Measurements from ENCODE around the gene HK2.

HK2 gene

GRCh38 chr2:74814102-74814501, 19.8 kb upstream of the HK2 start:
- peaks cover 5% of the 10 kb centered on the region for H3K4me1 ChIP-seq (ENCODE audit: insufficient read depth, low read length, severe bottlenecking)
- H3K9me2 ChIP-seq (ENCODE audit: low read depth, low read length), result no peaks in the 10 kb centered on the region
- no peaks in the 10 kb centered on the region for H3K27me3 ChIP-seq (ENCODE audit: insufficient read depth, low read length)
- no peak overlapping the region for H3K9ac ChIP-seq (ENCODE audit: low read length)
- no peaks in the 10 kb centered on the region for H3K36me3 ChIP-seq (ENCODE audit: insufficient read depth, low read length)
- no peaks in the 10 kb centered on the region for H3K79me2 ChIP-seq (ENCODE audit: insufficient read depth, low read length)
- H3K9me3 ChIP-seq (ENCODE audit: low read length), result no peaks in the 10 kb centered on the region
- TF ChIP-seq CTCF (IDR thresholded peaks at IDR 0.05; ENCODE audit: low read length) (no peak), EZH2 (IDR thresholded peaks at IDR 0.05; ENCODE audit: borderline replicate concordance, low read length) (no peak)
- H3K27ac ChIP-seq (ENCODE audit: low read depth, low read length, poor library complexity, severe bottlenecking), result no peak overlapping the region
- no peak overlapping the region for H2AFZ ChIP-seq (ENCODE audit: low read length)
- no peaks in the 10 kb centered on the region for H4K20me1 ChIP-seq (ENCODE audit: insufficient read depth, low read length)
- no peak overlapping the region for H3K4me2 ChIP-seq (ENCODE audit: low read length)
- H3F3A ChIP-seq (ENCODE audit: insufficient read depth, low read length), result no peaks in the 10 kb centered on the region
- H3K4me3 ChIP-seq (ENCODE audit: low read depth, low read length, poor library complexity, severe bottlenecking), result no peak overlapping the region

- no peaks in the 10 kb centered on the region for H3K79me2 ChIP-seq (ENCODE audit: insufficient read depth, low read length)
- no peaks in the 10 kb centered on the region for H3K9me3 ChIP-seq (ENCODE audit: low read length)
- no peaks in the 10 kb centered on the region for H3K36me3 ChIP-seq (ENCODE audit: insufficient read depth, low read length)
- no peak overlapping the region for H3K27ac ChIP-seq (ENCODE audit: low read depth, low read length, poor library complexity, severe bottlenecking)
- no peaks in the 10 kb centered on the region for H3K27me3 ChIP-seq (ENCODE audit: insufficient read depth, low read length)
- no peak overlapping the region for H2AFZ ChIP-seq (ENCODE audit: low read length)
- H3F3A ChIP-seq (ENCODE audit: insufficient read depth, low read length), result no peaks in the 10 kb centered on the region
- no peak overlapping the region for H3K4me2 ChIP-seq (ENCODE audit: low read length)
- TF ChIP-seq EZH2 (IDR thresholded peaks at IDR 0.05; ENCODE audit: borderline replicate concordance, low read length) (no peak), CTCF (IDR thresholded peaks at IDR 0.05; ENCODE audit: low read length) (no peak)
- H3K4me1 ChIP-seq (ENCODE audit: insufficient read depth, low read length, severe bottlenecking), result peaks cover 5% of the 10 kb centered on the region
- H4K20me1 ChIP-seq (ENCODE audit: insufficient read depth, low read length), result no peaks in the 10 kb centered on the region
- no peaks in the 10 kb centered on the region for H3K9me2 ChIP-seq (ENCODE audit: low read depth, low read length)
- H3K9ac ChIP-seq (ENCODE audit: low read length), result no peak overlapping the region
- no peak overlapping the region for H3K4me3 ChIP-seq (ENCODE audit: low read depth, low read length, poor library complexity, severe bottlenecking)
Measured at GRCh38 chr2:74815941-74816340, 18.0 kb upstream of the HK2 start.

- H2AFZ ChIP-seq (ENCODE audit: low read length), result no peak overlapping the region
- no peak overlapping the region for H3K4me3 ChIP-seq (ENCODE audit: low read depth, low read length, poor library complexity, severe bottlenecking)
- no peaks in the 10 kb centered on the region for H3K36me3 ChIP-seq (ENCODE audit: insufficient read depth, low read length)
- H3K9me3 ChIP-seq (ENCODE audit: low read length), result no peaks in the 10 kb centered on the region
- H3K27me3 ChIP-seq (ENCODE audit: insufficient read depth, low read length), result no peaks in the 10 kb centered on the region
- H3K9me2 ChIP-seq (ENCODE audit: low read depth, low read length), result no peaks in the 10 kb centered on the region
- no peaks in the 10 kb centered on the region for H4K20me1 ChIP-seq (ENCODE audit: insufficient read depth, low read length)
- no peak for TF ChIP-seq CTCF (IDR thresholded peaks at IDR 0.05; ENCODE audit: low read length)
- TF ChIP-seq EZH2 (IDR thresholded peaks at IDR 0.05; ENCODE audit: borderline replicate concordance, low read length), result no peak
- H3K4me2 ChIP-seq (ENCODE audit: low read length), result no peak overlapping the region
- H3K79me2 ChIP-seq (ENCODE audit: insufficient read depth, low read length), result no peaks in the 10 kb centered on the region
- no peaks in the 10 kb centered on the region for H3F3A ChIP-seq (ENCODE audit: insufficient read depth, low read length)
- H3K27ac ChIP-seq (ENCODE audit: low read depth, low read length, poor library complexity, severe bottlenecking), result no peak overlapping the region
- H3K4me1 ChIP-seq (ENCODE audit: insufficient read depth, low read length, severe bottlenecking), result peaks cover 5% of the 10 kb centered on the region
- H3K9ac ChIP-seq (ENCODE audit: low read length), result no peak overlapping the region
Measured at GRCh38 chr2:74816540-74817303, 17.2 kb upstream of the HK2 start.
